Activated CD4-positive, alpha-beta T cell treated with anti-CD3 and anti-CD28 coated beads, Interleukin-2, Interleukin-4, amounts not matched to agents 100 ng/mL and 50 ng/mL, durations not matched to agents 16 hours and 8 hours (primary cell): Measurements from ENCODE around the gene CRHR1.

Experiments
- DNase-seq: peaks from one replicate; pipeline ENCODE4 v3.0.0-alpha.2; 2020; ENCODE audit warnings: low spot score

Gene CRHR1

DNA sequence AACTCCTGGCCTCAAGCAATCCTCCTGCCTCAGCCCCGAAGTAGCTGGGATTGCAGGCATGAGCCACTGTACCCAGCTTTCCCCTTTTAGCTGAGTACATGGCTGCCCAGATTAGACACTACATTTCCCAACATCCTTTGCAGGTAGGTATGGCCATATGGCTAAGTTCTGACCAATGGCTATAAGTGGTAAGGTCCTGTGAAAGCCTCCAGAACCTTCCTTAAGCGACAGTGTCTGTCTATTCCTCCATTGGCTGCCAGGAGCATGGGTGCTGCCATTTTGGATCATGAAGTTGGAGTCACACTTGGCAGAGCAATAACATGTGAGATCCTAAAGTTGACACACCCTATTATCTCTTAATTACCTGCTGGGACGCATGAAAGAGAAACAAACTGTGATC, 24.4 kb upstream of the CRHR1 start:
- no peak for DNase-seq

- no peak for DNase-seq
These were observed 22.1 kb upstream of the CRHR1 start for GRCh38 chr17:45761957-45762565.

- DNase-seq = no peak
These were observed 20.9 kb upstream of the CRHR1 start for GRCh38 chr17:45763182-45763581.

GRCh38 chr17:45764479-45764878, 19.6 kb upstream of the CRHR1 start:
- DNase-seq = no peak

- no peak for DNase-seq
These were observed 16.1 kb upstream of the CRHR1 start for GRCh38 chr17:45768000-45768399.

- DNase-seq = no peak
These were observed 13.4 kb upstream of the CRHR1 start for GRCh38 chr17:45770632-45771270.

DNA sequence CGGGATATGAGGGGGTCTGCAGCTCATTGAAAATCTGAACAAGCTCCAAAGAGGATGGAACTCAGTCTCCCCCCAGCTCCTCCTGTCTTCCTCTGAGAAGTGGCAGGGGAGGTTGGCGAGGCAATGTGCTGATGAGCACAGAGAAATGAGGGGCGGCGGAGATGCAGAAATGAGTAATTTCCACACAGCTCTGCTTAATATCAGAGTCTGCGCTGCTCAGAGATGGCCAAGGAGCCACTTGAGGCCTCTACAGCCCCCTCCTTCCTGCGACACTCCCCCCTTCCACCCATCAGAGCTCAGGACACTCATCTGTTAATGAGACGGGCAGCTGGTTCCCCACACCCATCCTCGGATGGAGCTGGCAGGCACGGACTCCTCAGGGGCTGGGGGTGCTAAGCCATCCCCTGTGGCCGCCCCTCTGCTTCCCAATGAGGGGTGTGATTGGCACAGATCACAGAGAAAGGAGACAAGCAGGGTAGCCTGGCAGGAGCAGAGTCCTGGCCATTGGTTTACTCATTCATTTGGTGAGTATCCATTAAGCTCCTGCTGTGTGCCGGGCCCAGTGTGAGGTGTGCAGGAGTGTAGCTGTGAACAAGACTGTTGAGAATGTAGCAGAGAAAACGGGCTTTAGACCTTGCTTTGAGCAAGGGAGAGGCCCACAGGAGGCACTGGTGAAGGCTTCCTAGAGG, 12.7 kb upstream of the CRHR1 start:
- no peak for DNase-seq

- no peak for DNase-seq
These were observed 9.0 kb upstream of the CRHR1 start for GRCh38 chr17:45775148-45775547.

DNA sequence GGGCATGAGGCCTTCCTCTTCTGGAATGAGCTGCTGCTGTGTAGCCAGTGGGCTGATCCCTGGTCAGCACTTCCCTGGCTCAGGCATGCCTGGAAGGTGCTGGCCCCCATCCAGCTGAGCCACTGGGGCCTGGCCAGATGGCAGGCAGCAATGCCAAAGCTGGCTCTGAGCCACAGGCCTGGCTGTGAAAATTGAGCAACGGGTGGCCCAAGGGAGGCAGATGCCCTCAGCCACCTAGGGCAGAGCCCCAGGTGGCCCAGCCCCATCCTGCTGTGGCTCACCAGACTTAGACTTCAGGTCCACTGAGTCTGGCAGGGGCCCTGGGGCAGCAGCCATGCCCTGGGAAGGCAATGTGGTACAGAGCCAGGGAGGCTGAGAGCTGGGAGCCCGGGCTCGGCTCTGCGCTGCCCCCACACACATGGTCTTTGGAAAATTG, 8.5 kb upstream of the CRHR1 start:
- DNase-seq = no peak

DNA sequence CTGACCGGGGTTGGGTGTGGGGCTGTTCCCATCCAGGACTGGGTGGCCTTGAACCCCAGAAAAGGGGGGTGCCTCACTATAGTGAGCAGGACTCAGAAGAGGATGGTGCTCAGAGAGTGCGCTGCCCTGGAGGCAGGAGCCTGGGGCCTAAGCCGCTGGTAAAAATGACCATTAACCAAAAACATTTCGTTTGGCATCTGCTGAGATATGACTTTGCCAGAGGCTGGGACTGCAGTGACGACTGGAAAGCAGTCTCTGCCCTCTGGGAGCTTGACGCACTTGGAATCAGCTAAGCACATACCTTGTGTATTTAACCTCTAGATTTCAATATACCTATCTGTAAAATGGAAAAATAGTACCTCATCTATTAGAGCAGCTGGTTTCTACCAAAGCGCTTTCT, 7.2 kb upstream of the CRHR1 start:
- DNase-seq = no peak

GRCh38 chr17:45777388-45777787, 6.7 kb upstream of the CRHR1 start:
- no peak for DNase-seq

DNA sequence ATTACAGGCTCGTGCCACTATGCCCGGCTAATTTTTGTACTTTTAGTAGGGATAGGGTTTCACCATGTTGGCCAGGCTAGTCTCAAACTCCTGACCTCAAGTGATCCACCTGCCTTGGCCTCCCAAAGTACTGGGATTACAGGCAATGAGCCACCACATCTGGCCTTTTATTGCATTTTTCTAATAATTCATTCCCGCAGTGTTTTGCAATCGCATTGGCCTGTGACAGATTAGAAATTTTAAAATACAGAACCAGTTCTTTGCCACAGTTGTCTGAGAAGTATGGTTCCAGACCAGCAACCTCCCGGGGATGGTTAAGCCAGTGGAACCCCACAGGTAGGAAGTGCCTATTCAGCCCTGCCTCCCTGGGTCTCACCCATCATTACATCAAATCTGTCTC, 3.2 kb upstream of the CRHR1 start:
- DNase-seq = no peak

GRCh38 chr17:45782889-45783592, 1.1 kb upstream of the CRHR1 start:
- peak; percentile 9 for DNase-seq

- no peak for DNase-seq
These were observed 377 bp upstream of the CRHR1 start for GRCh38 chr17:45783593-45784292.

GRCh38 chr17:45784741-45785479, 790 bp downstream of the CRHR1 start:
- DNase-seq = peak; percentile 22

DNA sequence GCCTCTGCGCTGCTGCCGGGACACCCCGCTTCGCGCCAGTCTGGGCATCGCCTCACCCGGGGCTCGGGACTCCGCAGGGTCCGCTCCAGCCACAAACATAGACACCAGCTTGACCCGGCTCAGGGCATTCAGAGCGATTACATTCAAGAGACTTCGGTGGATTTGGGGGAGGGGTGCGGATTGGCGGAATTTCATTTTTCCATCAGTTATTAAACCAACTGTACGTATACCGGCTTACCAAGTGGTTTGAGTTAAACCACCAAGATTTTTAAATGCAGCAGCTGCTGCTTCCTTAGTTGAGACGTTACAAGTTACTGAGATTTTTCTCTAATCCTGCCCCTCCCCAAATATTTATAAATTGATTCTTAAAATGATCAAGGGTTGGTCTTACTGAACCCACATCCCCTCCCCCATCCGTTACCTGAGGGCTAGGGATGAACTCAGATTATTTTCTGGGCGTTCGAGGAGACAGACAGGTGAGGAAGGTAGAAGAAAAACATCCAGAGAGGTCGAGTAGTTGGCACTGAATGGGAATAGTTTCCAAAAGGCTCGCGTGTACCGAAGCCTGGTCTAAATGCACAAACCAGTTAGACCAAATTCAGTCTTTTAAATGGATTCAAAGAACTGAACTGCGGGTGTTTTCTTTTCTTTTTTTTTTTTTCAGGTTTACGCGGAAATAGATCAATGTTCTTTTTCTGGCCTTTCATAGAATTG, 1.5 kb downstream of the CRHR1 start:
- no peak for DNase-seq

DNA sequence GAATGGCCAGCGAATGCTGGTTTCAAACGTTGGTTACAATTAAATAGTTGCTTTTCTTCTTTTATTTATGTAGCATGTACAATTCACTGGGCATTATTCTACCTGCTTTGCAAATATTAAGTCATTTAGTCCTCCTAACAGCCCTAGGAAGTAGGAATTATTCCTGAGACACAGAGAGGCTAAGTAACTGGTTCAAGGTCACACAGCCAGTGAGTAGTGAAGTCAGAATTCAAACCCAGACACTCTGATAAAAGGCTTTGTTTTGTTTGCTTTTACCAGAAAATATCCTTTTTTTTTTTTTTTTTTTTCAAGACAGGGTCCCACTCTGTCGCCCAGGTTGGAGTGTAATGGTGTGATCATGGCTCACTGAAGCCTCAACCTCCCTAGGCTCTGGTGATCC, 2.2 kb downstream of the CRHR1 start:
- DNase-seq = no peak

GRCh38 chr17:45787044-45787443, 2.9 kb downstream of the CRHR1 start:
- no peak for DNase-seq

DNA sequence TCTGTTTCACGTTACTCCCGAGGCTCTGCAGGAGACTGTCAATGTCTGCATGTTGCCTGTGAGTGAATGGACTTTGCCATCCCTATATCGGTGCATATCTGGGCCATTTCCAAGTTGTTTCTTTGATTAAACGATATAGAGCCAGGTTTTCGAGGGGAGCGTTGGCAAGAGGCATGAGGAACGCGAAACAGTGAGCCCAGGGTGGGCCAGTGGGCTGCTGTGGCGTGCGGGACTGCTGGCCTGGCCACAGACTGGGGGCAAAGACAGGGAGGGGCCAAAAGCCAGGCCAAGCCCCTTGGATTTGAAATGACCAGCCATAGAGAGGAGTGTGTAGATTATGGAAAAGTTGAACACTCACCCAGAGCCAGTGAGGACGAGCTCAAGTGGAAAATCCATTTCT, 3.5 kb downstream of the CRHR1 start:
- DNase-seq = no peak

DNA sequence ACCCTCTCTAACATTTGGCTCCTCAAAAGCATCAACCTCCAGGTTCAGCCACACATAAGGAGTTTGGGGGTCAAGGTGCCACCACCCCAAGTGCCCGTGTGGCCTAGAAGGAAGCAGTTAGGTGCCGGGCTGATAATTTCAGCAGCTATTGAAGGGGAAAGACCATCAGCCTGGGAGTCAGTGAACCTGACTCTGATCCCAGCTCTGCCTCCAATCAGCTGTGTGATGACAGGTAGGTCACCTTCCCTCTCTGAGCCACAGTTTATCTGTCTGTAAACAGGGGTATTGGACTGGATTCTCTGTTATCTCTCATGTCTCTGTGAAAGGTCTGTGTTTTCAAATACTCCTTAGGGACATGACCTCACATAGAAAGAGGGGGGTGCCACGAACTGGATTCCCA, 3.9 kb downstream of the CRHR1 start:
- no peak for DNase-seq

DNA sequence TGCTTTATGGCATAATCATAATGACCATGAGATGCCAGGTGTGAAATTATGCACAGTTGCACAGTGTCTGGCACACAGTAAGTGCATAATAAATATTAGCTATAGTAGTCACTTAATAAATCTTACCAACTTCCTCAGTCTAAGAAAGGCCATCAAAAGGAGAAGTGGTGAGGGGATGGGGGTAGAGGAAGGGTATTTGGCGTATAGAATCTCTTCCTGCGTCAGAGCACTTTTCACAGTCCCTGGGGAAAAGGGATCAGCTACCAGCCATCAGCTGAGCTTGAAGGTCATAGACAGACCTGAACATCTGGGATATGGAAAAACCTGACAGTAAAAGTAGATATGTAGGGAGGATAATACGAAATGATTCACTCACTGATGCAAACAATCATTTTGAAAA, 5.8 kb downstream of the CRHR1 start:
- no peak for DNase-seq
